Stomach (tissue), 4 donors: ENCODE results near the gene MYO16.

Experiments used
- CTCF ChIP-seq, 7 experiments: fragments of 450-650 bp in 4 of 7; fragments of 200-600 bp in 3 of 7; sonication (generic) in 3 of 7; IDR thresholded peaks; one replicate each; pipeline ENCODE4 v1.5.1; 2016 to 2019; ENCODE audit warnings: antibody characterized with exemption in 7 of 7, control low read depth in 2 of 7, mild to moderate bottlenecking in 1 of 7
- EP300 ChIP-seq: sonication (generic); formaldehyde crosslinking; IDR thresholded peaks from one replicate; pipeline ENCODE4 v1.6.1; 2017; ENCODE audit warnings: antibody characterized with exemption
- POLR2A ChIP-seq, 4 donors: fragments of 450-650 bp; IDR thresholded peaks; one replicate each; pipeline ENCODE4 v1.6.1; 2016; ENCODE audit warnings: antibody characterized with exemption in 4 of 4, control low read depth in 2 of 4, mild to moderate bottlenecking in 1 of 4, moderate library complexity in 1 of 4

- TF ChIP-seq POLR2A (IDR thresholded peaks at IDR 0.05) (no peak), CTCF (IDR thresholded peaks at IDR 0.05) (no peak), EP300 (no peak)
Measured at GRCh38 chr13:109235901-109236300, 606.5 kb downstream of the MYO16 start.
